Chondrocyte (in vitro differentiated cells): Measurements from ENCODE around the gene FUT6. TPM values are rescaled to one million over a fixed set of nuclear protein-coding genes. Genes with fewer than 3 reads are reported as not detected.

Experiments used
- DNase-seq: peaks from one replicate; pipeline ENCODE4 v3.0.0; 2021; ENCODE audit warnings: mixed read lengths, low spot score
- H3K27ac Mint-ChIP-seq: one replicate; pipeline ENCODE4 v1.8.0; 2021; ENCODE audit warnings: mild to moderate bottlenecking, moderate library complexity, mixed read lengths; ENCODE audit not compliant: unreplicated experiment
- H3K27me3 Mint-ChIP-seq: 2 replicates; pipeline ENCODE4 v1.8.0; 2021; ENCODE audit warnings: low read depth, mixed read lengths
- H3K36me3 Mint-ChIP-seq: 2 replicates; pipeline ENCODE4 v1.8.0; 2021; ENCODE audit warnings: low read depth, mixed read lengths
- H3K4me1 Mint-ChIP-seq: 2 replicates; pipeline ENCODE4 v1.8.0; 2021; ENCODE audit warnings: low read depth, mild to moderate bottlenecking, mixed read lengths
- H3K4me3 Mint-ChIP-seq: one replicate; pipeline ENCODE4 v1.8.0; 2021; ENCODE audit warnings: mild to moderate bottlenecking, moderate library complexity, mixed read lengths; ENCODE audit not compliant: unreplicated experiment
- H3K9me3 Mint-ChIP-seq: 2 replicates; pipeline ENCODE4 v1.8.0; 2021; ENCODE audit warnings: low read depth, mixed read lengths
- total RNA-seq: library from RNA; stranded (reverse); gene quantifications from 3 replicates; pipeline ENCODE4 v1.2.1, GENCODE V29; 2021
- TF ChIP-seq, protein P1 (sequence below): fragments of 200-600 bp; sonication (generic); IDR thresholded peaks from 2 replicates; pipeline ENCODE4 v1.5.0; 2021; ENCODE audit warnings: antibody characterized with exemption, mild to moderate bottlenecking, moderate library complexity

Gene FUT6
- total RNA-seq, 1 donor from 2014 or later = not detected

DNA sequence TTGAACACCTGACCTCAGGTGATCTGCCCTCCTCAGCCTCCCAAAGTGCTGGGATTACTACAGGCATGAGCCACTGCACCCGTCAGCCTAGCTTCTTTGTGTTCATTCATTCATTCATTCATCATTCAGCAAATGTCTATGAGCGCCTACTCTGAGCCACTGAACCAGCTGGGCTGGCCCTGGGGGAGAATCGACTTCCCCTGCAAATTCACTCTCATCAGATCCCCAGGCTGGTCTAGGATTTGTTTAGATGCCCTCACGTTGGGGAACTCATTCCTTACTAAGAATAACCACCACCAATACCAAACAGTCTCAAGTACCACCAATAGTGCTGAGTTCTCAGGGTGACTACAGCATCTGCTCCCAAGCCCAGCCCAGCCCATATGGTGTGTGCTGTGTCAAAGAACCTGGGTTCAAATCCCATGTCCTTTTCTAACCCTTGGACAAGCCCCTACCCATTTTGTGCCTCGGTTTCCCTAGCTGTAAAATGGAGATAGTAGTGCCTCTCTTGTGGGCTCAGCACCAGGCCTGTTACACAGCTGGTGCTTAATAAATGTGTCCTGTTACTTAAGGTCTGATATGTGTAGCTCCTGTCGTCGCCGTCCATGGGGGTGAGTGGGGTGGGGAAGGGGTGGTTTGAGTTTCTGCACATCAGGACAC, 17.9 kb downstream of the FUT6 start:
- no peaks in the 10 kb centered on the region for H3K4me1 Mint-ChIP-seq
- H3K27me3 Mint-ChIP-seq = peaks cover 14% of the 10 kb centered on the region
- no peaks in the 10 kb centered on the region for H3K9me3 Mint-ChIP-seq
- H3K36me3 Mint-ChIP-seq = no peaks in the 10 kb centered on the region
- DNase-seq = no peak
- TF ChIP-seq, protein P1, sequence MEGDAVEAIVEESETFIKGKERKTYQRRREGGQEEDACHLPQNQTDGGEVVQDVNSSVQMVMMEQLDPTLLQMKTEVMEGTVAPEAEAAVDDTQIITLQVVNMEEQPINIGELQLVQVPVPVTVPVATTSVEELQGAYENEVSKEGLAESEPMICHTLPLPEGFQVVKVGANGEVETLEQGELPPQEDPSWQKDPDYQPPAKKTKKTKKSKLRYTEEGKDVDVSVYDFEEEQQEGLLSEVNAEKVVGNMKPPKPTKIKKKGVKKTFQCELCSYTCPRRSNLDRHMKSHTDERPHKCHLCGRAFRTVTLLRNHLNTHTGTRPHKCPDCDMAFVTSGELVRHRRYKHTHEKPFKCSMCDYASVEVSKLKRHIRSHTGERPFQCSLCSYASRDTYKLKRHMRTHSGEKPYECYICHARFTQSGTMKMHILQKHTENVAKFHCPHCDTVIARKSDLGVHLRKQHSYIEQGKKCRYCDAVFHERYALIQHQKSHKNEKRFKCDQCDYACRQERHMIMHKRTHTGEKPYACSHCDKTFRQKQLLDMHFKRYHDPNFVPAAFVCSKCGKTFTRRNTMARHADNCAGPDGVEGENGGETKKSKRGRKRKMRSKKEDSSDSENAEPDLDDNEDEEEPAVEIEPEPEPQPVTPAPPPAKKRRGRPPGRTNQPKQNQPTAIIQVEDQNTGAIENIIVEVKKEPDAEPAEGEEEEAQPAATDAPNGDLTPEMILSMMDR = no peak
- H3K4me3 Mint-ChIP-seq = no peak overlapping the region
- no peak overlapping the region for H3K27ac Mint-ChIP-seq

DNA sequence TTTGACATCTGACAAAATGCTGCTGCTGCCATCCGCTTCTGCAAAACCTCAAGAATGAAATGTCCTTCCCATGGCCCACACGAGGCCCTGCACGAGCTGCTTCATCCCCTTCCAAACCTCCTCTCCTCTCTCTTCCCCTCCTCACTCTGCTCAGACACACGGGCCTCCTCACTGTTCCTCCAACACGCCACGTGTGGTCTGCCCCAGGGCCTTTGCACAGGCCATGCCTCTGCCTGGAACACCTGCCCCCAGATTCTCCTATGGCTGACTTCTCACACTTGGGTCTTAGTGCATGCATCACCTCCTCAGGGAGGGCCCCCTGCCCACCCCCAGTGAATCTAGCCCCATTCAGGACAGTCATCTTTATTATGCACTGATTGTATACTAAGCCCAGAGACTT, 18.7 kb downstream of the FUT6 start:
- TF ChIP-seq, protein P1 = no peak
- H3K9me3 Mint-ChIP-seq = no peaks in the 10 kb centered on the region
- H3K4me3 Mint-ChIP-seq = no peak overlapping the region
- H3K27me3 Mint-ChIP-seq = peaks cover 16% of the 10 kb centered on the region
- DNase-seq = no peak
- no peaks in the 10 kb centered on the region for H3K36me3 Mint-ChIP-seq
- no peaks in the 10 kb centered on the region for H3K4me1 Mint-ChIP-seq
- H3K27ac Mint-ChIP-seq = no peak overlapping the region

DNA sequence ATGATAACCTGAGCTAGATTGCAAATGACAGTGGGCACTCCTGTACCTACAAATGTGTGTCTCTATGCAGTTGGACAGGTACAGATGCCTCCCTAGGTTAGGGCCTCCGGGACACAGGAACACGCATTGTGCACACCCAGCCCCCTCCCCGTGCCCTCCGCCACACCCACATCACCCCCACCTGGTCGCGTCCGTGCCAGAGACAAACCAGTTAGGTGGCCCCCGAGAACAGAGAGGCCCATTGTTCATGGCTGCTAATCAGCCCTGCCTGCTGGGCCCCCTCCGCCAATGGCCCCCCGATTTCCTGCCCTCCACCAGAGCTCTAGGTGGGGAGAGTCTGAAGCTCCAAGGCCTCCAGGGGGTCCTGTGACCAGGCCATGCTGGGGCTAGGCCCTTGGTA, 20.9 kb downstream of the FUT6 start:
- H3K4me3 Mint-ChIP-seq = no peak overlapping the region
- H3K27me3 Mint-ChIP-seq = peaks cover 18% of the 10 kb centered on the region
- no peaks in the 10 kb centered on the region for H3K4me1 Mint-ChIP-seq
- no peaks in the 10 kb centered on the region for H3K36me3 Mint-ChIP-seq
- H3K27ac Mint-ChIP-seq = no peak overlapping the region
- TF ChIP-seq, protein P1 = no peak
- no peaks in the 10 kb centered on the region for H3K9me3 Mint-ChIP-seq
- no peak for DNase-seq

DNA sequence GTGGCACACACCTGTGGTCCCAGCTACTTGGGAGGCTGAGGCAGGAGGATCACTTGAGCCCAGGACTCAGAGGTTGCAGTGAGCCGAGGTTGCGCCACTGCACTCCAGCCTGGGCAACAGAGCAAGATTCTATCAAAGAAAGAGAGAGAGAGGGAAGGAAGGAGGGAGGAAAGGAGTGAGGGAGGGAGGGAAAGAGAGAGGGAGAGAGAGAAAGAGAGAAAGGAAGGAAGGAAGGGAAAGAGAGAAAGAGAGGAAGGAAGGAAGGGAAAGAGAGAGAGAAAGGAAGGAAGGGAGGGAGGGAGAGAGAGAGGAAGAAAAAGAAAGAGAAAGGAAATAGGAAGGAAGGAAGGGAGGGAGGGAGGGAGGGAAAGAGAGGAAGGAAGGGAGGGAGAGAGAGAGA, 22.3 kb downstream of the FUT6 start:
- Mint-ChIP-seq H3K27ac (no peak overlapping the region), H3K36me3 (no peaks in the 10 kb centered on the region), H3K4me3 (no peak overlapping the region), H3K9me3 (no peaks in the 10 kb centered on the region), H3K4me1 (no peaks in the 10 kb centered on the region), H3K27me3 (peaks cover 18% of the 10 kb centered on the region)
- TF ChIP-seq, protein P1 = no peak
- no peak for DNase-seq

DNA sequence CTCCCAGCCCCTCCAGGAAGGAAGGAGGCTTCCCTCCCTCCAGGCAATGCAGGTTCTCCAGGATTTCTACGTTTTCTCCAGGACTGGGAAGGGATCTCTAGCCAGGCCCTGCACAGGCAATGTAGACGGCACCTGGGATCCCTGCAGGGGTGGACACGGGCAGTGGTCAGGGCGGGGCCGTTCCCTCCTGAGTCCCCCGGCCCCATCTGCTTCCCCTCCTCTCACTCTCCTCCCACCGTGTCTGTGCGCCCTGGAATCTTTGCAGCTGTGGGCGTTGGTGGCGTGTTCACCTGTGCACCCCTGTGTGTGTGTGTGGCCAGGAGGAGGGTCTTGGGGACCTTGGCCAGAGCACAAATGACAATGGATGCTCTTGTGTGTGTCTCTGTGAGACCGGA, 24.7 kb downstream of the FUT6 start:
- no peak overlapping the region for H3K27ac Mint-ChIP-seq
- H3K4me3 Mint-ChIP-seq = no peak overlapping the region
- no peaks in the 10 kb centered on the region for H3K9me3 Mint-ChIP-seq

More for the DNA sequence above, 24.7 kb downstream of the FUT6 start:
- DNase-seq = no peak
- Mint-ChIP-seq H3K36me3 (no peaks in the 10 kb centered on the region), H3K27me3 (peaks cover 18% of the 10 kb centered on the region), H3K4me1 (no peaks in the 10 kb centered on the region)
- TF ChIP-seq, protein P1 = no peak
